Right lung (tissue), 5 donors: ENCODE measurements around the gene RAD51B. TPM values are rescaled to one million over a fixed set of nuclear protein-coding genes. Genes with fewer than 3 reads are reported as not detected.
"Not testable (repeated sequence)": the region's sequence is repeated elsewhere in the genome, so short reads cannot be mapped to it uniquely, and the experiment has no call there.

Experiments
- DNase-seq, 2 donors: peaks; one replicate each; pipeline ENCODE4 v3.0.0-alpha.2; 2013
- polyA plus RNA-seq, 5 donors: library from polyadenylated mRNA; unstranded; fragments of 120-200 nt; gene quantifications; one replicate each; pipeline versions ENCODE4 v1.2.1 to v1.2.3, GENCODE V29; 2013; ENCODE audit warnings: inconsistent platforms in 1 of 5, low replicate concordance in 1 of 5; ENCODE audit not compliant: insufficient read length in 5 of 5, insufficient read depth in 1 of 5

The RAD51B gene
- polyA plus RNA-seq, 5 donors: 8.1 to 15.5 (median 11.8) TPM

- DNase-seq: peak; percentile 69 to 71
These were observed 122.6 kb downstream of the RAD51B start for GRCh38 chr14:67942080-67942710.

GRCh38 chr14:67943947-67944346 is 124.4 kb downstream of the RAD51B start:
- peak; percentile 86 to 92 for DNase-seq

- no peak for DNase-seq
These were observed 125.0 kb downstream of the RAD51B start for GRCh38 chr14:67944605-67945004.

GRCh38 chr14:67949771-67950170 is 130.2 kb downstream of the RAD51B start:
- DNase-seq: no peak

GRCh38 chr14:67950386-67950785 is 130.8 kb downstream of the RAD51B start:
- no peak for DNase-seq

GRCh38 chr14:67951529-67952135 is 132.1 kb downstream of the RAD51B start:
- no peak for DNase-seq

- no peak for DNase-seq
These were observed 132.8 kb downstream of the RAD51B start for GRCh38 chr14:67952381-67952780.

GRCh38 chr14:67952786-67953185 is 133.2 kb downstream of the RAD51B start:
- no peak for DNase-seq

- DNase-seq: no peak
These were observed 135.7 kb downstream of the RAD51B start for GRCh38 chr14:67955261-67955660.

- DNase-seq: peak in 1 of 2 donors; percentile 76
These were observed 138.4 kb downstream of the RAD51B start for GRCh38 chr14:67957946-67958345.

GRCh38 chr14:67961676-67962075 is 142.1 kb downstream of the RAD51B start:
- no peak for DNase-seq

- no peak for DNase-seq
These were observed 142.7 kb downstream of the RAD51B start for GRCh38 chr14:67962215-67962644.

- DNase-seq: no peak
These were observed 144.0 kb downstream of the RAD51B start for GRCh38 chr14:67963545-67963944.

- DNase-seq: peak in 1 of 2 donors; percentile 82
These were observed 144.6 kb downstream of the RAD51B start for GRCh38 chr14:67963960-67964812.

GRCh38 chr14:67965696-67966095 is 146.1 kb downstream of the RAD51B start:
- no peak for DNase-seq

GRCh38 chr14:67967206-67967605 is 147.6 kb downstream of the RAD51B start:
- DNase-seq: no peak

GRCh38 chr14:67967970-67968369 is 148.4 kb downstream of the RAD51B start:
- DNase-seq: not testable (repeated sequence)

- DNase-seq: no peak
These were observed 151.3 kb downstream of the RAD51B start for GRCh38 chr14:67970923-67971322.

GRCh38 chr14:67971627-67972625 is 152.3 kb downstream of the RAD51B start:
- no peak for DNase-seq

GRCh38 chr14:67973436-67973835 is 153.9 kb downstream of the RAD51B start:
- no peak for DNase-seq

GRCh38 chr14:67975470-67975869 is 155.9 kb downstream of the RAD51B start:
- no peak for DNase-seq
